ENCODE measurements around the gene FNDC5. TPM values are rescaled to one million over a fixed set of nuclear protein-coding genes. Genes with fewer than 3 reads are reported as not detected.
A peak's percentile ranks its signal among the peaks of the same experiment; 100 is the strongest.

The FNDC5 gene
- total and polyA plus RNA-seq, 9 of the 15 experiments (the other 6 are each of a cell fraction or from before 2014, with no cell fraction given), result 0.06 to 2.1 (median 0.22) TPM

DNA sequence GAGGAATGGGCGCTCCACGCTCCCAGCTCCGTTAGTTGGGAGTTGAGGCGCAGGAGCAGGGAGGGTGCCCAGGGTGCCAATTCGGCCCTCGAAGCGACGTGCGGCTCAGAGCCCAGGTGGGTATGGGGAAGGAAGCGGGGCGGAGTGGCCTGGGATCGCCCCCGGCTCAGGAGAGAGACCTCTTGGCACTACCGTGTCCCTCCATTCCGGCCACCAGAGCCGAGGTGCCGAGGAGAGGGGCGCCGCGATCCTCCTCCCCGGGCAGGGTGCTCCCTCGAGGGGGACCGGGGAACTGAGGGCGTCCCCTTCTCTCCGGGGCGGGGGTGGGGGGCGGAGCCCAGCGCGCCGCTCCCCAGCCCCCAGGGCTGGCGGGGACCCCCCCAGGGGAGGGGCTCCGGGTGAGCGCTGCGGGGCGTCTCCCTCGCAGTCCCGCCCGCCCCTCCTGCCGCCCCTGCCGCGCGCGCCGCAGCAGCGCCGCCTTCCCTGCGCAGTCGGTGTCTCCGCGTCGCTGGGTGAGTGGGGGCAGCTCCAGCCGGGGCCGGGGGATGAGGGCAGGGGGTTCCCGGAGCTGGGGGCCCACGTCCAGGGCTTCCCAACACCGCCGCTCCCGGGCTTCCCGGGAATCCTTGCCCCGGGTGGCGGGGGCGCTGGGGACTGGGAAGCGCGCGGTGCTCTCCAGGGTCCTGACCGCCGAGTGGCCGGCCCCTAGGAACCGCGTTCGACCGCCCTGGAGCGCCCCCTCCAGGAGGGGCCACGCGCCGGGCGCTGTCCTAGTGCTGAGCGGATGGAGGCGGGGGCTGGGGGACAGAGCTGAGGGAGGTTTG, 15.5 kb upstream of the FNDC5 start, which contains the start of gene HPCA (continued):
- TF ChIP-seq, protein P1, sequence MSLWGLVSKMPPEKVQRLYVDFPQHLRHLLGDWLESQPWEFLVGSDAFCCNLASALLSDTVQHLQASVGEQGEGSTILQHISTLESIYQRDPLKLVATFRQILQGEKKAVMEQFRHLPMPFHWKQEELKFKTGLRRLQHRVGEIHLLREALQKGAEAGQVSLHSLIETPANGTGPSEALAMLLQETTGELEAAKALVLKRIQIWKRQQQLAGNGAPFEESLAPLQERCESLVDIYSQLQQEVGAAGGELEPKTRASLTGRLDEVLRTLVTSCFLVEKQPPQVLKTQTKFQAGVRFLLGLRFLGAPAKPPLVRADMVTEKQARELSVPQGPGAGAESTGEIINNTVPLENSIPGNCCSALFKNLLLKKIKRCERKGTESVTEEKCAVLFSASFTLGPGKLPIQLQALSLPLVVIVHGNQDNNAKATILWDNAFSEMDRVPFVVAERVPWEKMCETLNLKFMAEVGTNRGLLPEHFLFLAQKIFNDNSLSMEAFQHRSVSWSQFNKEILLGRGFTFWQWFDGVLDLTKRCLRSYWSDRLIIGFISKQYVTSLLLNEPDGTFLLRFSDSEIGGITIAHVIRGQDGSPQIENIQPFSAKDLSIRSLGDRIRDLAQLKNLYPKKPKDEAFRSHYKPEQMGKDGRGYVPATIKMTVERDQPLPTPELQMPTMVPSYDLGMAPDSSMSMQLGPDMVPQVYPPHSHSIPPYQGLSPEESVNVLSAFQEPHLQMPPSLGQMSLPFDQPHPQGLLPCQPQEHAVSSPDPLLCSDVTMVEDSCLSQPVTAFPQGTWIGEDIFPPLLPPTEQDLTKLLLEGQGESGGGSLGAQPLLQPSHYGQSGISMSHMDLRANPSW (CRISPR knock-in tag; IDR thresholded peaks at IDR 0.05), result peak; percentile 89; the same call in 1 of the 2 replicates
- TF ChIP-seq JUNB (CRISPR knock-in tag; conservative IDR thresholded peaks at IDR 0.05), result no peak
- TF ChIP-seq MEF2D (tag; conservative IDR thresholded peaks at IDR 0.05; ENCODE audit: low read depth), result no peak
- TF ChIP-seq ZNF431 (CRISPR knock-in tag; IDR thresholded peaks at IDR 0.05), result peak; percentile 93
- TF ChIP-seq MED1 (CRISPR knock-in tag; IDR thresholded peaks at IDR 0.05; ENCODE audit: borderline replicate concordance), result peak; percentile 95; the same call in 1 of the 2 replicates
- TF ChIP-seq ZFP36 (IDR thresholded peaks at IDR 0.05; ENCODE audit: low read depth, low read length, partially characterized antibody), result no peak
- no peak for TF ChIP-seq TCF7 (IDR thresholded peaks at IDR 0.05; ENCODE audit: borderline replicate concordance)
- no peak for TF ChIP-seq MEIS2 (IDR thresholded peaks at IDR 0.05; ENCODE audit: partially characterized antibody)
- no peak; the same call in 1 of the 2 replicates for TF ChIP-seq FOSL1 (tag; conservative IDR thresholded peaks at IDR 0.05)
- TF ChIP-seq MIER1 (IDR thresholded peaks at IDR 0.05; ENCODE audit: low read depth), result peak; percentile 99
- TF ChIP-seq, protein P2, sequence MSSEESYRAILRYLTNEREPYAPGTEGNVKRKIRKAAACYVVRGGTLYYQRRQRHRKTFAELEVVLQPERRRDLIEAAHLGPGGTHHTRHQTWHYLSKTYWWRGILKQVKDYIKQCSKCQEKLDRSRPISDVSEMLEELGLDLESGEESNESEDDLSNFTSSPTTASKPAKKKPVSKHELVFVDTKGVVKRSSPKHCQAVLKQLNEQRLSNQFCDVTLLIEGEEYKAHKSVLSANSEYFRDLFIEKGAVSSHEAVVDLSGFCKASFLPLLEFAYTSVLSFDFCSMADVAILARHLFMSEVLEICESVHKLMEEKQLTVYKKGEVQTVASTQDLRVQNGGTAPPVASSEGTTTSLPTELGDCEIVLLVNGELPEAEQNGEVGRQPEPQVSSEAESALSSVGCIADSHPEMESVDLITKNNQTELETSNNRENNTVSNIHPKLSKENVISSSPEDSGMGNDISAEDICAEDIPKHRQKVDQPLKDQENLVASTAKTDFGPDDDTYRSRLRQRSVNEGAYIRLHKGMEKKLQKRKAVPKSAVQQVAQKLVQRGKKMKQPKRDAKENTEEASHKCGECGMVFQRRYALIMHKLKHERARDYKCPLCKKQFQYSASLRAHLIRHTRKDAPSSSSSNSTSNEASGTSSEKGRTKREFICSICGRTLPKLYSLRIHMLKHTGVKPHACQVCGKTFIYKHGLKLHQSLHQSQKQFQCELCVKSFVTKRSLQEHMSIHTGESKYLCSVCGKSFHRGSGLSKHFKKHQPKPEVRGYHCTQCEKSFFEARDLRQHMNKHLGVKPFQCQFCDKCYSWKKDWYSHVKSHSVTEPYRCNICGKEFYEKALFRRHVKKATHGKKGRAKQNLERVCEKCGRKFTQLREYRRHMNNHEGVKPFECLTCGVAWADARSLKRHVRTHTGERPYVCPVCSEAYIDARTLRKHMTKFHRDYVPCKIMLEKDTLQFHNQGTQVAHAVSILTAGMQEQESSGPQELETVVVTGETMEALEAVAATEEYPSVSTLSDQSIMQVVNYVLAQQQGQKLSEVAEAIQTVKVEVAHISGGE (CRISPR knock-in tag; IDR thresholded peaks at IDR 0.05), result peak in 1 of 3 experiments; percentile 80; a peak in 2 of 6 replicates
- TF ChIP-seq POLR2AphosphoS5 (IDR thresholded peaks at IDR 0.05; ENCODE audit: control insufficient read depth, insufficient read depth, low read depth, low read length), result peak; percentile 51; the same call in 1 of the 2 replicates
- TF ChIP-seq ZNF324 (CRISPR knock-in tag; IDR thresholded peaks at IDR 0.05), result no peak
- TF ChIP-seq, protein P3, sequence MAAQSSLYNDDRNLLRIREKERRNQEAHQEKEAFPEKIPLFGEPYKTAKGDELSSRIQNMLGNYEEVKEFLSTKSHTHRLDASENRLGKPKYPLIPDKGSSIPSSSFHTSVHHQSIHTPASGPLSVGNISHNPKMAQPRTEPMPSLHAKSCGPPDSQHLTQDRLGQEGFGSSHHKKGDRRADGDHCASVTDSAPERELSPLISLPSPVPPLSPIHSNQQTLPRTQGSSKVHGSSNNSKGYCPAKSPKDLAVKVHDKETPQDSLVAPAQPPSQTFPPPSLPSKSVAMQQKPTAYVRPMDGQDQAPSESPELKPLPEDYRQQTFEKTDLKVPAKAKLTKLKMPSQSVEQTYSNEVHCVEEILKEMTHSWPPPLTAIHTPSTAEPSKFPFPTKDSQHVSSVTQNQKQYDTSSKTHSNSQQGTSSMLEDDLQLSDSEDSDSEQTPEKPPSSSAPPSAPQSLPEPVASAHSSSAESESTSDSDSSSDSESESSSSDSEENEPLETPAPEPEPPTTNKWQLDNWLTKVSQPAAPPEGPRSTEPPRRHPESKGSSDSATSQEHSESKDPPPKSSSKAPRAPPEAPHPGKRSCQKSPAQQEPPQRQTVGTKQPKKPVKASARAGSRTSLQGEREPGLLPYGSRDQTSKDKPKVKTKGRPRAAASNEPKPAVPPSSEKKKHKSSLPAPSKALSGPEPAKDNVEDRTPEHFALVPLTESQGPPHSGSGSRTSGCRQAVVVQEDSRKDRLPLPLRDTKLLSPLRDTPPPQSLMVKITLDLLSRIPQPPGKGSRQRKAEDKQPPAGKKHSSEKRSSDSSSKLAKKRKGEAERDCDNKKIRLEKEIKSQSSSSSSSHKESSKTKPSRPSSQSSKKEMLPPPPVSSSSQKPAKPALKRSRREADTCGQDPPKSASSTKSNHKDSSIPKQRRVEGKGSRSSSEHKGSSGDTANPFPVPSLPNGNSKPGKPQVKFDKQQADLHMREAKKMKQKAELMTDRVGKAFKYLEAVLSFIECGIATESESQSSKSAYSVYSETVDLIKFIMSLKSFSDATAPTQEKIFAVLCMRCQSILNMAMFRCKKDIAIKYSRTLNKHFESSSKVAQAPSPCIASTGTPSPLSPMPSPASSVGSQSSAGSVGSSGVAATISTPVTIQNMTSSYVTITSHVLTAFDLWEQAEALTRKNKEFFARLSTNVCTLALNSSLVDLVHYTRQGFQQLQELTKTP (IDR thresholded peaks at IDR 0.05; ENCODE audit: low read depth in 1 of 2, partially characterized antibody in 2 of 2), result peak in 1 of 2 experiments; percentile 99
- 0 out of 2 replicates have a peak, but pooled peaks have one; percentile 50 for TF ChIP-seq SAFB (IDR thresholded peaks at IDR 0.05; ENCODE audit: borderline replicate concordance, low read depth, low read length)

Measured in K562 (cell line).